SH-SY5Y (cell line): Measurements from ENCODE around the gene IL2RA.

Experiments
- GATA2 ChIP-seq: IDR thresholded peaks from 2 replicates; pipeline ENCODE4 v1.6.1; 2011; ENCODE audit warnings: mild to moderate bottlenecking, low read depth, low read length
- GATA3 ChIP-seq: IDR thresholded peaks from 2 replicates; pipeline ENCODE4 v1.6.1; 2011; ENCODE audit warnings: low read depth, mild to moderate bottlenecking, low read length, moderate library complexity

- no peak for TF ChIP-seq GATA2
- TF ChIP-seq GATA3, result no peak
Measured at GRCh38 chr10:5976512-5977470, 85.4 kb downstream of the IL2RA start.
